ENCODE results near the gene IFNL4. TPM values are rescaled to one million over a fixed set of nuclear protein-coding genes. Genes with fewer than 3 reads are reported as not detected.
"Not testable (repeated sequence)": the region's sequence is repeated elsewhere in the genome, so short reads cannot be mapped to it uniquely, and the experiment has no call there.

The IFNL4 gene
- total RNA-seq, 5 donors from 2014 or later (not counting 1 experiment from before 2014, with no cell fraction given) = not detected

- H3K36me3 ChIP-seq (ENCODE audit: control insufficient read depth in 2 of 2, extremely low read depth in 1 of 2, insufficient read depth in 1 of 2, low read length in 1 of 2); H3K4me1 Mint-ChIP-seq; H3K4me3 ChIP-seq (ENCODE audit: control insufficient read depth in 1 of 2, extremely low read depth in 1 of 2, low read length in 1 of 2); DNase-seq; H3K9me3 ChIP-seq; H3K4me3 Mint-ChIP-seq; POLR2A ChIA-PET; H3K27ac Mint-ChIP-seq; ATAC-seq (replicated peaks in 1 of 4); H3K9me3 Mint-ChIP-seq; H3K27ac ChIP-seq (ENCODE audit: low read length); CTCF ChIA-PET; H3K36me3 Mint-ChIP-seq; H3K27me3 Mint-ChIP-seq: not testable (repeated sequence)
- 100% methylated on average over 1 of the region's 12 CpGs for WGBS (ENCODE audit: insufficient coverage)
- peaks cover 0 to 25% of the 10 kb centered on the region in 2 experiments for H3K27me3 ChIP-seq (replicated peaks in 1 of 2; ENCODE audit: control insufficient read depth in 2 of 2, extremely low read depth in 1 of 2, insufficient read depth in 2 of 2, low read length in 1 of 2)
- H3K4me1 ChIP-seq (ENCODE audit: control insufficient read depth in 1 of 2, extremely low read depth in 1 of 2, insufficient read depth in 2 of 2, low read length in 2 of 2) = peaks cover 0 to 12% of the 10 kb centered on the region in 2 experiments
Observed at GRCh38 chr19:39244410-39245100, 4.1 kb downstream of the IFNL4 start, which contains the start of gene IFNL3. Gene IFNL3, minus strand, starts transcription at chr19:39245006. Its CDS starts 39 bp downstream, at chr19:39244967.

GRCh38 chr19:39243741-39244140, 4.9 kb downstream of the IFNL4 start:
- H3K4me1 Mint-ChIP-seq; H3K9me3 Mint-ChIP-seq; H3K9me3 ChIP-seq; H3K27ac Mint-ChIP-seq; H3K4me3 ChIP-seq (ENCODE audit: control insufficient read depth in 1 of 2, extremely low read depth in 1 of 2, low read length in 1 of 2); POLR2A ChIA-PET; H3K36me3 Mint-ChIP-seq; H3K36me3 ChIP-seq (ENCODE audit: control insufficient read depth in 2 of 2, extremely low read depth in 1 of 2, insufficient read depth in 1 of 2, low read length in 1 of 2); ATAC-seq (replicated peaks in 1 of 4); H3K4me3 Mint-ChIP-seq; H3K27me3 Mint-ChIP-seq; DNase-seq; H3K27ac ChIP-seq (ENCODE audit: low read length); CTCF ChIA-PET: not testable (repeated sequence)
- peaks cover 0 to 23% of the 10 kb centered on the region in 2 experiments for H3K27me3 ChIP-seq (replicated peaks in 1 of 2; ENCODE audit: control insufficient read depth in 2 of 2, extremely low read depth in 1 of 2, insufficient read depth in 2 of 2, low read length in 1 of 2)
- 80% methylated on average over 5 of the region's 13 CpGs for WGBS (ENCODE audit: insufficient coverage)
- peaks cover 0 to 12% of the 10 kb centered on the region in 2 experiments for H3K4me1 ChIP-seq (ENCODE audit: control insufficient read depth in 1 of 2, extremely low read depth in 1 of 2, insufficient read depth in 2 of 2, low read length in 2 of 2)

GRCh38 chr19:39240421-39240820, 8.2 kb downstream of the IFNL4 start:
- CTCF ChIA-PET = no interaction called here
- no peak overlapping the region for H3K27ac ChIP-seq (ENCODE audit: low read length)
- no peak overlapping the region for H3K4me3 ChIP-seq (ENCODE audit: control insufficient read depth in 1 of 2, extremely low read depth in 1 of 2, low read length in 1 of 2)
- POLR2A ChIA-PET = no interaction called here
- H3K4me1 ChIP-seq (ENCODE audit: control insufficient read depth in 1 of 2, extremely low read depth in 1 of 2, insufficient read depth in 2 of 2, low read length in 2 of 2) = peaks cover 0 to 27% of the 10 kb centered on the region in 2 experiments
- Mint-ChIP-seq H3K36me3 (no peaks in the 10 kb centered on the region), H3K27ac (no peak overlapping the region), H3K27me3 (no peaks in the 10 kb centered on the region), H3K9me3 (no peaks in the 10 kb centered on the region), H3K4me1 (peaks cover 29 to 33% (median 29%) of the 10 kb centered on the region in 3 donors), H3K4me3 (no peak overlapping the region)
- H3K36me3 ChIP-seq (ENCODE audit: control insufficient read depth in 2 of 2, extremely low read depth in 1 of 2, insufficient read depth in 1 of 2, low read length in 1 of 2) = no peaks in the 10 kb centered on the region
- no peak for DNase-seq
- H3K27me3 ChIP-seq (replicated peaks in 1 of 2; ENCODE audit: control insufficient read depth in 2 of 2, extremely low read depth in 1 of 2, insufficient read depth in 2 of 2, low read length in 1 of 2) = peaks cover 0 to 3% of the 10 kb centered on the region in 2 experiments
- no peak for ATAC-seq (replicated peaks in 1 of 4)
- no peaks in the 10 kb centered on the region for H3K9me3 ChIP-seq
- WGBS (ENCODE audit: insufficient coverage) = 100% methylated on average over 7 of the region's 7 CpGs

GRCh38 chr19:39238944-39239343, 9.7 kb downstream of the IFNL4 start:
- peaks cover 29 to 33% (median 29%) of the 10 kb centered on the region in 3 donors for H3K4me1 Mint-ChIP-seq
- ChIA-PET POLR2A (no interaction called here), CTCF (no interaction called here)
- no peak overlapping the region for H3K27ac ChIP-seq (ENCODE audit: low read length)
- no peaks in the 10 kb centered on the region for H3K36me3 ChIP-seq (ENCODE audit: control insufficient read depth in 2 of 2, extremely low read depth in 1 of 2, insufficient read depth in 1 of 2, low read length in 1 of 2)
- peaks cover 0 to 27% of the 10 kb centered on the region in 2 experiments for H3K4me1 ChIP-seq (ENCODE audit: control insufficient read depth in 1 of 2, extremely low read depth in 1 of 2, insufficient read depth in 2 of 2, low read length in 2 of 2)
- H3K27me3 ChIP-seq (replicated peaks in 1 of 2; ENCODE audit: control insufficient read depth in 2 of 2, extremely low read depth in 1 of 2, insufficient read depth in 2 of 2, low read length in 1 of 2) = peaks cover 0 to 2% of the 10 kb centered on the region in 2 experiments
- H3K4me3 Mint-ChIP-seq = no peak overlapping the region
- H3K4me3 ChIP-seq (ENCODE audit: control insufficient read depth in 1 of 2, extremely low read depth in 1 of 2, low read length in 1 of 2) = no peak overlapping the region
- H3K9me3 Mint-ChIP-seq = no peaks in the 10 kb centered on the region
- H3K36me3 Mint-ChIP-seq = no peaks in the 10 kb centered on the region
- H3K9me3 ChIP-seq = no peaks in the 10 kb centered on the region
- 85% methylated on average over 2 of the region's 6 CpGs for WGBS (ENCODE audit: insufficient coverage)
- no peak overlapping the region for H3K27ac Mint-ChIP-seq
- no peaks in the 10 kb centered on the region for H3K27me3 Mint-ChIP-seq
- ATAC-seq (replicated peaks in 1 of 4) (no peak), DNase-seq (no peak)

- Mint-ChIP-seq H3K4me3 (peak overlapping the region; percentile 74 to 78 (median 74)), H3K9me3 (no peaks in the 10 kb centered on the region), H3K27me3 (no peaks in the 10 kb centered on the region), H3K27ac (peak overlapping the region; percentile 90 to 92), H3K4me1 (peaks cover 29 to 33% (median 29%) of the 10 kb centered on the region in 3 donors), H3K36me3 (no peaks in the 10 kb centered on the region)
- ATAC-seq (replicated peaks in 1 of 4) (peak in 1 of 4 experiments; percentile 18), DNase-seq (no peak)
- no peaks in the 10 kb centered on the region for H3K9me3 ChIP-seq
- POLR2A ChIA-PET = no interaction called here
- WGBS (ENCODE audit: insufficient coverage) = 93% methylated on average over 4 of the region's 6 CpGs
- H3K36me3 ChIP-seq (ENCODE audit: control insufficient read depth in 2 of 2, extremely low read depth in 1 of 2, insufficient read depth in 1 of 2, low read length in 1 of 2) = no peaks in the 10 kb centered on the region
- H3K27ac ChIP-seq (ENCODE audit: low read length) = peak overlapping the region; percentile 58
- H3K4me1 ChIP-seq (ENCODE audit: control insufficient read depth in 1 of 2, extremely low read depth in 1 of 2, insufficient read depth in 2 of 2, low read length in 2 of 2) = peaks cover 0 to 27% of the 10 kb centered on the region in 2 experiments
- peak overlapping the region in 1 of 2 donors; percentile 32 for H3K4me3 ChIP-seq (ENCODE audit: control insufficient read depth in 1 of 2, extremely low read depth in 1 of 2, low read length in 1 of 2)
- H3K27me3 ChIP-seq (replicated peaks in 1 of 2; ENCODE audit: control insufficient read depth in 2 of 2, extremely low read depth in 1 of 2, insufficient read depth in 2 of 2, low read length in 1 of 2) = no peaks in the 10 kb centered on the region
- CTCF ChIA-PET = interaction anchor here in 1 of 2 donors (0.6 kb wide), 1 partner anchor 116 kb away, joined by 3 read pairs; no protein-coding TSS in a partner anchor
Observed at GRCh38 chr19:39238209-39238608, 10.4 kb downstream of the IFNL4 start.

- H3K4me3 ChIP-seq (ENCODE audit: control insufficient read depth in 1 of 2, extremely low read depth in 1 of 2, low read length in 1 of 2) = peak overlapping the region in 1 of 2 donors; percentile 32
- no peaks in the 10 kb centered on the region for H3K9me3 ChIP-seq
- peaks cover 0 to 27% of the 10 kb centered on the region in 2 experiments for H3K4me1 ChIP-seq (ENCODE audit: control insufficient read depth in 1 of 2, extremely low read depth in 1 of 2, insufficient read depth in 2 of 2, low read length in 2 of 2)
- peak overlapping the region; percentile 58 for H3K27ac ChIP-seq (ENCODE audit: low read length)
- ATAC-seq (replicated peaks in 1 of 4) (peak; percentile 68 to 85 (median 82)), DNase-seq (peak in 25 of 35 experiments; percentile 12 to 52 (median 20))
- Mint-ChIP-seq H3K27me3 (no peaks in the 10 kb centered on the region), H3K4me1 (peaks cover 29 to 33% (median 29%) of the 10 kb centered on the region in 3 donors), H3K36me3 (no peaks in the 10 kb centered on the region), H3K27ac (peak overlapping the region; percentile 90 to 92), H3K4me3 (peak overlapping the region; percentile 74 to 78 (median 74)), H3K9me3 (no peaks in the 10 kb centered on the region)
- POLR2A ChIA-PET = no interaction called here
- CTCF ChIA-PET = interaction anchor here (0.6 kb wide), 2 partner anchors 50 to 115 kb away, joined by 3 to 10 read pairs; no protein-coding TSS in a partner anchor
- 25% methylated on average over 18 of the region's 22 CpGs for WGBS (ENCODE audit: insufficient coverage)
- no peaks in the 10 kb centered on the region for H3K27me3 ChIP-seq (replicated peaks in 1 of 2; ENCODE audit: control insufficient read depth in 2 of 2, extremely low read depth in 1 of 2, insufficient read depth in 2 of 2, low read length in 1 of 2)
- no peaks in the 10 kb centered on the region for H3K36me3 ChIP-seq (ENCODE audit: control insufficient read depth in 2 of 2, extremely low read depth in 1 of 2, insufficient read depth in 1 of 2, low read length in 1 of 2)
Observed at GRCh38 chr19:39237200-39238184, 11.2 kb downstream of the IFNL4 start.

Data from T-cell (primary cell).